H9 (cell line): Measurements from ENCODE around the gene RPS14. TPM values are rescaled to one million over a fixed set of nuclear protein-coding genes. Genes with fewer than 3 reads are reported as not detected.

ENCODE experiments used
- DNase-seq: peaks from one replicate; pipeline ENCODE4 v3.0.0-alpha.2; 2017
- H2AFZ ChIP-seq: one replicate; pipeline ENCODE4 v1.6.1; 2013; ENCODE audit warnings: mild to moderate bottlenecking, low read length, control low read depth, moderate library complexity
- H2AK5ac ChIP-seq: 2 replicates; pipeline ENCODE4 v1.6.1; 2013; ENCODE audit warnings: low read length, control low read depth, mixed read lengths; ENCODE audit not compliant: insufficient read length
- H2BK120ac ChIP-seq: one replicate; pipeline ENCODE4 v1.6.1; 2013; ENCODE audit warnings: low read depth, mild to moderate bottlenecking, low read length, control low read depth, inconsistent platforms; ENCODE audit not compliant: poor library complexity, severe bottlenecking
- H2BK12ac ChIP-seq: 2 replicates; pipeline ENCODE4 v1.6.1; 2013; ENCODE audit warnings: low read length, control low read depth, mixed read lengths, low read depth; ENCODE audit not compliant: insufficient read length
- H2BK15ac ChIP-seq: 2 replicates; pipeline ENCODE4 v1.6.1; 2013; ENCODE audit warnings: low read depth, low read length, control low read depth
- H2BK20ac ChIP-seq: one replicate; pipeline ENCODE4 v1.6.1; 2013; ENCODE audit warnings: low read depth, mild to moderate bottlenecking, low read length, control low read depth, inconsistent platforms; ENCODE audit not compliant: poor library complexity, severe bottlenecking
- H2BK5ac ChIP-seq: 2 replicates; pipeline ENCODE4 v1.6.1; 2013; ENCODE audit warnings: low read length, control low read depth, mixed read lengths; ENCODE audit not compliant: insufficient read length
- H3K14ac ChIP-seq: 2 replicates; pipeline ENCODE4 v1.6.1; 2013; ENCODE audit warnings: low read length, control low read depth; ENCODE audit not compliant: insufficient read depth
- H3K18ac ChIP-seq: 2 replicates; pipeline ENCODE4 v1.6.1; 2013; ENCODE audit warnings: low read depth, mild to moderate bottlenecking, mixed read lengths, low read length, control low read depth; ENCODE audit not compliant: insufficient read length
- H3K23ac ChIP-seq: 2 replicates; pipeline ENCODE4 v1.6.1; 2013; ENCODE audit warnings: low read length, control low read depth, mixed read lengths, low read depth; ENCODE audit not compliant: insufficient read length
- H3K23me2 ChIP-seq: 2 replicates; pipeline ENCODE4 v1.6.1; 2013; ENCODE audit warnings: low read depth, mild to moderate bottlenecking, mixed read lengths, low read length, control low read depth; ENCODE audit not compliant: insufficient read length, poor library complexity, severe bottlenecking
- H3K27ac ChIP-seq: 2 replicates; pipeline ENCODE4 v1.5.1; 2013; ENCODE audit warnings: low read length, control low read depth, mixed read lengths, low read depth; ENCODE audit not compliant: insufficient read length
- H3K27me3 ChIP-seq: 2 replicates; pipeline ENCODE4 v1.6.1; 2013; ENCODE audit warnings: low read length, control low read depth, inconsistent platforms; ENCODE audit not compliant: insufficient read depth
- H3K4ac ChIP-seq: 2 replicates; pipeline ENCODE4 v1.6.1; 2013; ENCODE audit warnings: low read depth, mild to moderate bottlenecking, control low read depth, inconsistent platforms, low read length, moderate library complexity
- H3K4me1 ChIP-seq: 2 replicates; pipeline ENCODE4 v1.6.1; 2013; ENCODE audit warnings: low read length, control low read depth, inconsistent platforms; ENCODE audit not compliant: insufficient read depth
- H3K4me2 ChIP-seq: 2 replicates; pipeline ENCODE4 v1.6.1; 2013; ENCODE audit warnings: low read length, control low read depth, mixed read lengths; ENCODE audit not compliant: insufficient read length, insufficient read depth
- H3K56ac ChIP-seq: 2 replicates; pipeline ENCODE4 v1.6.1; 2013; ENCODE audit warnings: low read depth, mild to moderate bottlenecking, mixed read lengths, low read length, control low read depth; ENCODE audit not compliant: insufficient read length
- H3K79me1 ChIP-seq: 2 replicates; pipeline ENCODE4 v1.6.1; 2013; ENCODE audit warnings: low read depth, mild to moderate bottlenecking, moderate library complexity, low read length, control low read depth, inconsistent platforms; ENCODE audit not compliant: insufficient read depth, poor library complexity, severe bottlenecking
- H3K79me2 ChIP-seq: 2 replicates; pipeline ENCODE4 v1.6.1; 2013; ENCODE audit warnings: low read length, control low read depth, inconsistent platforms; ENCODE audit not compliant: insufficient read depth
- H3K9ac ChIP-seq: 2 replicates; pipeline ENCODE4 v1.6.1; 2013; ENCODE audit warnings: low read length, control low read depth, mixed read lengths; ENCODE audit not compliant: insufficient read length; ENCODE audit errors: extremely low read depth
- H3K9me3 ChIP-seq: one replicate; pipeline ENCODE4 v1.6.1; 2013; ENCODE audit warnings: low read depth, low read length, inconsistent platforms; ENCODE audit not compliant: control insufficient read depth
- H3T11ph ChIP-seq: one replicate; pipeline ENCODE4 v1.6.1; 2013; ENCODE audit warnings: mild to moderate bottlenecking, low read length, control low read depth, inconsistent platforms
- H4K20me1 ChIP-seq: one replicate; pipeline ENCODE4 v1.6.1; 2013; ENCODE audit not compliant: control insufficient read depth, insufficient read length, insufficient read depth
- H4K5ac ChIP-seq: 2 replicates; pipeline ENCODE4 v1.6.1; 2013; ENCODE audit warnings: low read depth, mild to moderate bottlenecking, mixed read lengths, low read length, control low read depth; ENCODE audit not compliant: insufficient read length
- H4K8ac ChIP-seq: replicated peaks from 2 replicates; pipeline ENCODE4 v1.6.1; 2013; ENCODE audit warnings: low read length, control low read depth, mixed read lengths, low read depth; ENCODE audit not compliant: insufficient read length
- H4K91ac ChIP-seq: 2 replicates; pipeline ENCODE4 v1.6.1; 2013; ENCODE audit warnings: low read depth, mild to moderate bottlenecking, moderate library complexity, mixed read lengths, low read length, control low read depth; ENCODE audit not compliant: insufficient read length
- H3K27ac Mint-ChIP-seq, 3 experiments: 2 replicates in 2 of 3; 3 replicates in 1 of 3; pipeline ENCODE4 v1.8.0; 2020 to 2021; ENCODE audit warnings: mixed read lengths in 3 of 3, mild to moderate bottlenecking in 1 of 3, moderate library complexity in 1 of 3
- H3K27me3 Mint-ChIP-seq: 2 replicates; pipeline ENCODE4 v1.8.0; 2021; ENCODE audit warnings: low read depth, mild to moderate bottlenecking, moderate library complexity, mixed read lengths
- H3K36me3 Mint-ChIP-seq, 3 experiments: 2 replicates in 2 of 3; 3 replicates in 1 of 3; pipeline ENCODE4 v1.8.0; 2020 to 2021; ENCODE audit warnings: low read depth in 3 of 3, mixed read lengths in 3 of 3; ENCODE audit not compliant: insufficient read depth in 1 of 3
- H3K4me1 Mint-ChIP-seq, 2 experiments: 2 replicates each; pipeline ENCODE4 v1.8.0; 2020; ENCODE audit warnings: mixed read lengths in 2 of 2
- H3K4me3 Mint-ChIP-seq, 2 experiments: 2 replicates in 1 of 2; 3 replicates in 1 of 2; pipeline ENCODE4 v1.8.0; 2020 to 2021; ENCODE audit warnings: mild to moderate bottlenecking in 2 of 2, mixed read lengths in 2 of 2, moderate library complexity in 1 of 2
- H3K9me3 Mint-ChIP-seq, 2 experiments: 2 replicates in 1 of 2; 3 replicates in 1 of 2; pipeline ENCODE4 v1.8.0; 2020; ENCODE audit warnings: mild to moderate bottlenecking in 2 of 2, mixed read lengths in 2 of 2, moderate library complexity in 1 of 2
- WGBS: extraction: QIAGEN DNeasy Blood & Tissue Kit; methylation state at CpG from one replicate; pipeline ENCODE4 v1.1.7; 2013; ENCODE audit warnings: missing lambda C conversion rate, low lambda C conversion rate, mixed read lengths; ENCODE audit not compliant: insufficient read length; ENCODE audit errors: extremely low coverage; 5-methylcytosine and 5-hydroxymethylcytosine counted together
- total RNA-seq: library from RNA; stranded (reverse); gene quantifications from 2 replicates; pipeline ENCODE4 v1.2.1, GENCODE V29; 2021
- TF ChIP-seq, protein P1 (sequence below): fragments of 200-600 bp; sonication (generic); conservative IDR thresholded peaks from 3 replicates; pipeline ENCODE4 v1.8.0; 2021; ENCODE audit warnings: antibody characterized with exemption, mild to moderate bottlenecking

Gene RPS14
- total RNA-seq, 1 experiment from 2014 or later = 2,533 TPM

DNA sequence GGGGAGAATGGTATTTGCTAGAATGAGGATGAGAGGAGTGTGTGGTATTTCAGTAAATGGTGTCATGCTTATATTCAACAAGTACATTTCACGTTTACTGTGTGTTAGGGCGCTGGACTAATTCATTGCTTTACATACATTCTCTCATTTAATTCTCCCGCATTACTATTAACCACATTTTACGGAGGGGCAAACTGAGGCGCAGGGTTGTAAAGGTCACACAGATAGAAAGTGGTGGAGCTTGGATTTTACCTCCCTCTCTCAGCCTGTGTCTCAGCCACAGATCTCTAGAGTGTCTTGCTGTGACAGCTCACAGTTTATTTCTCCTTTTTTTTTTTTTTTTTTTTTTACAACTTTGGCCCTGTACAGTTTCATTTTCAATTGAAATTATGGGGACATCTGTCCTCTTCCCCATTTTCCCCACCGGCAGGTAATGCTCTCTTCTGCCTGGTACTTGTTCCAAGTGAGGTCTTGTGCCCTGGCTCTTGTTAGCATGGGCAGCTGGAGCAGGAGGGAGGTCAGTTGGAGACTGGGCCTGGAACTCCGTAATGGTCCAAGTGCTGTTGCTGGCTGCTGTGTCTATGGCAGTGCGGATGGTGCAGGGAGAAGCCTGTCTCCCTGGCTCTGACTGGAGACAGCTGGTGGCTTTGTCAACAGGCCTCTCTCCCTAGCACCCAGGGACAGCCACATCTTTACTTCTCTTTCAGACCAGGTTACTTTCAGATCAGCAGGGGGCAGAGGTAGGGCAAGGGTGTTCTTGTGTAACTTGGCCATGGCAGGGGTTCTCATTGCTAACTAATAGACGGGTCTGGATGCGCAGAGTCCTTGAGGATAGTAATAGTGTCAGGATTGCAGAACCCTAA lies 37.9 kb upstream of the RPS14 start:
- no peak overlapping the region for H2BK12ac ChIP-seq
- Mint-ChIP-seq H3K4me3 (peak overlapping the region; percentile 76 to 82), H3K27me3 (no peaks in the 10 kb centered on the region), H3K4me1 (peaks cover 69 to 71% of the 10 kb centered on the region in 2 experiments), H3K36me3 (peaks cover 0 to 7% (median 0%) of the 10 kb centered on the region in 3 experiments; a peak in 1 of 7 replicates), H3K27ac (peak overlapping the region; percentile 23 to 90 (median 86); a peak in 4 of 7 replicates), H3K9me3 (no peaks in the 10 kb centered on the region)
- H3K4me2 ChIP-seq = peak overlapping the region; percentile 74
- DNase-seq = no peak
- no peak overlapping the region for H3K9ac ChIP-seq
- H3K79me1 ChIP-seq = peaks cover 6% of the 10 kb centered on the region
- no peak overlapping the region for H2BK15ac ChIP-seq
- H3K27ac ChIP-seq = no peak overlapping the region
- no peak overlapping the region for H4K91ac ChIP-seq
- H3K4ac ChIP-seq = no peak overlapping the region
- no peaks in the 10 kb centered on the region for H3K23me2 ChIP-seq
- no peak overlapping the region for H2BK20ac ChIP-seq
- no peak overlapping the region for H2BK5ac ChIP-seq
- H3T11ph ChIP-seq = no peak overlapping the region
- no peak overlapping the region for H2BK120ac ChIP-seq
- H3K56ac ChIP-seq = no peak overlapping the region
- no peak overlapping the region for H3K23ac ChIP-seq
- H3K79me2 ChIP-seq = peaks cover 29% of the 10 kb centered on the region; the same call in 1 of the 2 replicates
- TF ChIP-seq, protein P1, sequence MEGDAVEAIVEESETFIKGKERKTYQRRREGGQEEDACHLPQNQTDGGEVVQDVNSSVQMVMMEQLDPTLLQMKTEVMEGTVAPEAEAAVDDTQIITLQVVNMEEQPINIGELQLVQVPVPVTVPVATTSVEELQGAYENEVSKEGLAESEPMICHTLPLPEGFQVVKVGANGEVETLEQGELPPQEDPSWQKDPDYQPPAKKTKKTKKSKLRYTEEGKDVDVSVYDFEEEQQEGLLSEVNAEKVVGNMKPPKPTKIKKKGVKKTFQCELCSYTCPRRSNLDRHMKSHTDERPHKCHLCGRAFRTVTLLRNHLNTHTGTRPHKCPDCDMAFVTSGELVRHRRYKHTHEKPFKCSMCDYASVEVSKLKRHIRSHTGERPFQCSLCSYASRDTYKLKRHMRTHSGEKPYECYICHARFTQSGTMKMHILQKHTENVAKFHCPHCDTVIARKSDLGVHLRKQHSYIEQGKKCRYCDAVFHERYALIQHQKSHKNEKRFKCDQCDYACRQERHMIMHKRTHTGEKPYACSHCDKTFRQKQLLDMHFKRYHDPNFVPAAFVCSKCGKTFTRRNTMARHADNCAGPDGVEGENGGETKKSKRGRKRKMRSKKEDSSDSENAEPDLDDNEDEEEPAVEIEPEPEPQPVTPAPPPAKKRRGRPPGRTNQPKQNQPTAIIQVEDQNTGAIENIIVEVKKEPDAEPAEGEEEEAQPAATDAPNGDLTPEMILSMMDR = no peak
- no peaks in the 10 kb centered on the region for H3K27me3 ChIP-seq
- H3K9me3 ChIP-seq = no peaks in the 10 kb centered on the region
- no peak overlapping the region for H4K8ac ChIP-seq
- no peak overlapping the region for H3K14ac ChIP-seq
- H2AFZ ChIP-seq = no peak overlapping the region
- peaks cover 20% of the 10 kb centered on the region for H3K4me1 ChIP-seq
- no CpG with 5 or more reads among the region's 10 CpGs for WGBS
- H2AK5ac ChIP-seq = no peak overlapping the region
- no peak overlapping the region for H3K18ac ChIP-seq
- H4K20me1 ChIP-seq = peaks cover 2% of the 10 kb centered on the region
- H4K5ac ChIP-seq = no peak overlapping the region
